HEK293T (cell line): ENCODE measurements around the gene CR1L.

Experiments
- BHLHE40 ChIP-seq: fragments of 450-650 bp; IDR thresholded peaks from 2 replicates; pipeline ENCODE4 v1.6.1; 2016; ENCODE audit warnings: mild to moderate bottlenecking, moderate library complexity, borderline replicate concordance
- CTBP1 ChIP-seq: fragments of 450-650 bp; IDR thresholded peaks from 2 replicates; pipeline ENCODE4 v1.6.1; 2016; ENCODE audit warnings: borderline replicate concordance
- FOXK2 ChIP-seq: fragments of 450-650 bp; IDR thresholded peaks from 2 replicates; pipeline ENCODE4 v1.6.1; 2016; ENCODE audit warnings: mild to moderate bottlenecking
- FOXM1 ChIP-seq: fragments of 450-650 bp; IDR thresholded peaks from 2 replicates; pipeline ENCODE4 v1.6.1; 2017; ENCODE audit warnings: mild to moderate bottlenecking, borderline replicate concordance
- HDGF ChIP-seq: fragments of 450-650 bp; IDR thresholded peaks from 2 replicates; pipeline ENCODE4 v1.6.1; 2017; ENCODE audit warnings: antibody characterized with exemption, borderline replicate concordance
- NFRKB ChIP-seq: fragments of 450-650 bp; IDR thresholded peaks from 2 replicates; pipeline ENCODE4 v1.6.1; 2016; ENCODE audit warnings: mild to moderate bottlenecking, moderate library complexity
- PKNOX1 ChIP-seq: fragments of 450-650 bp; IDR thresholded peaks from 2 replicates; pipeline ENCODE4 v1.6.1; 2016
- SP1 ChIP-seq: fragments of 450-650 bp; IDR thresholded peaks from 2 replicates; pipeline ENCODE4 v1.6.1; 2017
- SUZ12 ChIP-seq: fragments of 450-650 bp; IDR thresholded peaks from 2 replicates; pipeline ENCODE4 v1.6.1; 2016; ENCODE audit warnings: mild to moderate bottlenecking

DNA sequence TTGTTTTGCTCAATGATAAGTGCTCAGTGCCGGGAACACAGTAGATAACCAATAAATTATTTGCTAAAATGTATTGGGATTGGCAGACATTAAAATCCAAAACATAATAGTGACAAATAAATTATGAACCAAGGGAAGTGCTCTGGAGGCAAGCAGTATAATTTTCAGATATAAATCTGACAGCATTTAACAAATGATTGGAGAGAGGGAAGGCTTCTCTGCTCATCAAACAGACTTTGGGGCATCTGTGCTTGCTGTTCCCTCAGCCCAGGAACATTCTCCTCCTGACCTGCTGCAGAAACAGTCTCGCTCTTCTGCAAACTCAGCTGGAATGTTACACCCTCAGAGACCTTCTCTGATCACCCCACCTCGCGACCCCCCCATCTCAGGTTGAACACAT lies 109.1 kb downstream of the CR1L start:
- TF ChIP-seq NFRKB (no peak), CTBP1 (no peak), FOXK2 (no peak), SP1 (no peak), PKNOX1 (no peak), SUZ12 (no peak), FOXM1 (no peak), HDGF (no peak), BHLHE40 (no peak)
